ENCODE data around the gene TLR7.
A peak's percentile ranks its signal among the peaks of the same experiment; 100 is the strongest.

The TLR7 gene

DNA sequence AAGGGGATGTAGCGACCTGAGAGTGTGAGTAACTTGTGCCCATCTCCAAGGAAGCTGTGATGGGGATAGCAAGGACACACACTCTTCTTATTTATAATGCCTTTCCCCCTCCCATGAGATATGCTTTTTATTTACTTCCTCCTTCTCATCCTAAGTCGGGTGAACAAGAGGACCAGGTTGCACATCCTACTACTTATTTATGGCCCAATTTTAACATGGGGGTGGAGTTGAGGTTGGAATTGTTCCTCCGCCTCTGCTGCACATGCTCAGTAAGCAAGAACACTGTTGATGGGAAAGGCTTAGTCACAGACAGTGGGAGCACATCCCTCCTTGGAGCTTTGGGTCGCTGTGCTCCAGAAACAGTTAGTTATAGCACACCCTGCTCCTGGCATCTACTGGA lies 24.3 kb downstream of the TLR7 start:
- no peak for DNase-seq (ENCODE audit: low read depth in 2 of 2)

DNA sequence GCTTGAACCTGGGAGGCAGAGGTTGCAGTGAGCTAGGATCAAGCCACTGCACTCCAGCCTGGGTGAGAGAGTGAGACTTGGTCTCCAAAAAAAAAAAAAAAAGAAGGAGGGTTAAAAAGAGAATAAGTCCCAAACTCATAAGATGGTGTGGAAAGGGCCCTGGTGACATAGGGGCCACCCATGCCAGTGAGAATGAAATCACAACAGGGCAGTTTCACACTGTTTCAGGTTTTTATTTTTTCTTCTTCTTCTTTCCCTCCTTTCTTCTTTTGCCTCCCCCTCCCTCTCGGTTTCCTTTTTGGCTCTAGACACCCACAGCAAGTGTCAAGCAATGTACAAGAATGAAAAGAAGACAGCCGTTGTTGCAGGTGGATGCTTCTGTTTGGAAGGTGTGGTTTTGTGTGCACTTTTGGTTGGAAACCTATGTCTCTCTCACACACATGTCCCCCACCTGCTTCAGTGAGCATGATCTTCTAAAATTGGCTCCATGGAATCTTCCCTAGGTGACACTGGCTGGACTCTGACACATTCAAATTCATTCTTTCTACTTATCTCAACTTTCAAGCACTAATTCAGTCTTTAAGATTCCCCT lies 25.1 kb downstream of the TLR7 start:
- DNase-seq (ENCODE audit: low read depth in 2 of 2) = no peak

DNA sequence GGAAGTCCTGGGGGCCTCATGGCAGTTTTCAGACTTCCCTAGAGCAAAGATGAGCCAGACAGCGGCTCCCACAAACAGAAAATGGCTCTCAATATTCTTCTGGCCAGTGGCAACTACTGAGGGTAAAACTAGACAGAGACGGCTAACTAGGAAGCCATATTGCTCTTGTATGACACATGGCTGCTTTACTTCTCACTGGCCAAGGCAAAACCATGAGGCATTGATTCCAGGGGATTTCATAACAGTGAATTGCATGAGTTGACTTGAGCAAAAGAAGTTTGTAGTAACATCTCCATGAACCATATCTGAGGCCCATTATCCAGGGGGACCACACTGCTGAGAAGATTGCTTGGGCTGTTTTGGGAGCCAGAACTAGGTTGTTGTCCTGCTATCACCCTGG lies 25.8 kb downstream of the TLR7 start:
- DNase-seq (ENCODE audit: low read depth in 2 of 2) = no peak

DNA sequence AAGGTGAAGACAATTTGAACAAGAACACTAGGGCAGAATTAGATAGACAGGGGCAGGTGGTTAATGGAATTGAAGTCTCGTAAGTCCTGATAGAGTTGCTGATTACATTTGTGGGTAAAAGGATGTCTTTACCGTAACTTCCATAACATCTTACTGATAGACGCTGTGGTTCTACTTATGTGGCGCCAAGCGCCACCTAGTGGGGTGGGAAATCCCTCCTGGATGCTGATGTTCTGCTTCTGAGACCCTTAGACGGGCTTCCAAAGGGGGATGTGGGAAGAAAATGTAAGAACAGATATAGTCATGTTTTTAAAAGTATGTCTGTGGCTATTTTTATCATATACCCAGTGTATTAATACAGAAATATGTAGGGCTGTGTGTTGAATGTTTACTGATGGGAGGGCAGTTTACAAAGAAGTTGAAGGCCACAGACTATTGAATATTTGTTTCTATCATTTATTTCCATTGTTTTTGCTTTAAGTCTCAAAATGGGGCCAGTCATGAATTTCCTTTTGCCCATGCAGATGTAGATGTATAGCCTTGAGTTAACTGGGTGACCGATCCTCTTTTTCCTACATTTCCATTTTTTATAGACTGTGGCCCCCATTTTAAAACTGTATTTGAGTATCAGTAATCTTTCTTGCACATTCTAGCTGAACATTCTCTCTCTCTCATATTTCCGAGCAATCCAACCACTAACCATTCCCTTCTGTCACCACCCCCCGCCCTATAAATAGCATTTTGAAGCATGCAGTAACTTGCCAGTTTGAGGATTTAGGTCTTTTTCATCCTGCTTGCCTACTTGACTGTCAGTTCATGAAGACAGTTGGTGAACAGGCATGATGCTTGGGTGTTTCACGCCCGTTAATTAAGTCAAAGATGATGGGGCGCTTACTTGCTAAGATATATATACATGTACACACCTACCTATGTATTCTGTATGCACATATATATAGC lies 27.5 kb downstream of the TLR7 start:
- DNase-seq (ENCODE audit: low read depth in 2 of 2) = peak in 1 of 2 donors; percentile 1

DNA sequence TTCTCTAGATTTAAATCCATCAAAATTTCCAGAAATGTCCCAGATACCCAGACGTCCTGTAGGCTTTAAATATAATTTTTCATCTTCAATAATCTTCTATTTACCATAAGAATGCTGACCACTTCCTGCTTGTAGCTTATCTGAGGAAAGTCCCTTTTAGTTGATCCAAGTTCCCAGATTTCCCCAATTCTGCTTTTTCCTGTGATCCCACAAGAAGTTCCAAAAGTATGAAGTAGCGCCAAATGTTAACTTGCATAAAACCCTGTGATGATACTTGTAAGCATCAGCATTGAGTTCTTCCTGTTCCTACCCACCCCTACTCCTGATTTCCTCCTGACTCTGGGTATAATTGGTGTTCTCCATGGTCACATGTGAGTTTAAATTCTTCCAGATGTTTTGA lies 29.0 kb downstream of the TLR7 start:
- DNase-seq (ENCODE audit: low read depth in 2 of 2) = no peak

DNA sequence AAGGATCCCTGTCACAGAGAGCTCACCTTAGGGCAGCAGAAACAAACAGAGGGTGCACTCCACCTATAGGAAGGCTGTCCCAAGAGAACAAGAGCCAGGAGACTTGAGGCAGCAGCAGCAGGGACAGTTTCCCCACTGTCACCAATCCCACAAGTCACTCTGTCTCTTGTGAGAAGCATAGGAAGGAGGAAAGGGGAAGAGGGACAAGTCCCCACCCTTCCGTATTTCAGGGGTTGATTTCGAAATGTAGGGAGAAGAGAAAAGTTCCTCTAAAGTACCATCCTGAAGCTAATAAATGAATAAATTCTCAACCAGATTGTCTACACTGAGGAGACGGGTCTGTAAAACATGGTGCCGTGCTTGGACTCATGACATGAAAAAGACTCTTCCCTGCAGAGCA lies 30.1 kb downstream of the TLR7 start:
- no peak for DNase-seq (ENCODE audit: low read depth in 2 of 2)

DNA sequence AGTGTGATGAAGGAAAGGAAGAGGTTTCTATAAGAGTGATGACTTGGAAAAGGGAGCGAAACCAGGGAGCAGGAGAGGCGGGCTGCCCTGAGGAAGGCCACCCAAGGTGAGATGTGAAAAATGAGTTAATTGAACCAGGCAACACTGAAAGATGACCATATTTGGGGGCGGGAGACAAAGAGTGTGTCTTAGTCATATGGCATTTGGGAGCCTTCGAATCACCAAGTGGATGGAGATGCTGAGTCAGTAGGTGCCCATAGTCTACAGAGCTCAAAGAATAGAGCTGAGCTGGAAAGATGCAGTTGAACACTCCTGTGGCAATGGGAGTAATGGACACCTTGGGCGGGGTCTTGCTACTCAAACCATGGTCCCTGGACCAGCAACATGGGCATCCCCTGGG lies 31.2 kb downstream of the TLR7 start:
- DNase-seq (ENCODE audit: low read depth in 2 of 2) = no peak

DNA sequence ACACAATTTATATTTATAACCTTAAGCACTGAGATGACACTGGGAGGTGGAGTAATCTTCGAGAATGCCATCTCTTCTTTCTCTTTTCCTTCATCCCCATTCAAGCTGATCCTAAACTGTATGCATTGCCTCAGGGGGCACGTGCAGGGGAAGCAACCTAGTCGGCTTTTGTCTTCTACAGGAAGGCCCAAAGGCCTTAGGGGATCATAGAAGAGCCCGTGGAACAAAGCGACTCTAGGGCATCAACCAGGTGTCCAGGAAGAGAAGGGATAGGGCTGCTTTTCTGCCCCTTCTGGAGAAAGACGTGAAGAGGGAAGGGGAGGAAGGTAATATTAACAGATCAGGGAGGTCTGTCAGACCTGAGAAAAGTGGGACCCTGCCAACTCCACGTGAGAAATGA lies 32.6 kb downstream of the TLR7 start:
- DNase-seq (ENCODE audit: low read depth in 2 of 2) = no peak

DNA sequence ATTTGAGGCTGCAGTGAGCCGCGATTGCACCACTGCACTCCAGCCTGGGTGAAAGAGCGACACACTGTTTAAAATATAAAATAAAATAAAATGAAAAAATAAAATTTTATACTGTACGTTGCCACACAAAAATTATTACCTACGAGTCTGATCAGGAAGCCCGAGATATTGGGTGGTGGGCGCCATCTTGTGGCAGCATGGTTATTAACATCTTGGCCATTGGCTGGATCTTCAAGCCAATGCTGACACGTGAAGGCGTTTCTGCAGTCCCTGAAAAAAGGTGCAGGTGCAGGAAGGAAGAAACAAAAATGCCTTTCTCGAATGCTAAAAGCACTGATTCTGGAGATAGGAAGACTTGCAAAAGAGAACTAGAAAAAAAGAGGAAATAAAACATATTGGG lies 34.6 kb downstream of the TLR7 start:
- DNase-seq (ENCODE audit: low read depth in 2 of 2) = peak; percentile 24 to 35

DNA sequence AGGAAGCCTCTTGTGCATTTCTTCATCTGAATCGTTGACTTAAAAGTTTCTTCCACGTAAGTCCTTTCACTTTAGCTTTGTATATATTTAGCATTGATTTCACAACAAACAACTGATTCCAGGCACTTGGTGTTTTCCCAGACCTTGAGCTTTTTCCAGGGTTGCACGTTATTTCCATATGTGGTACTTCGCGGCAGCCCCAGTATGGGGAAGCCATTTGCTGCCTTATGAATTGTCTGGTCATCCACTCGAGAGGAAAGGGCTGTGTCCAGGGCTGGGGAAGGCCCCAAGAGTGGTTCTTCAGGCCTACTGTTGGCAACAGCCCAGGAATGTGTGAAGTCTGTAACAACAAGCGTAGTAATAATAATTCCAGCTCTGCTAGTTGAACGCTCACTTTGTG lies 36.8 kb downstream of the TLR7 start:
- no peak for DNase-seq (ENCODE audit: low read depth in 2 of 2)

DNA sequence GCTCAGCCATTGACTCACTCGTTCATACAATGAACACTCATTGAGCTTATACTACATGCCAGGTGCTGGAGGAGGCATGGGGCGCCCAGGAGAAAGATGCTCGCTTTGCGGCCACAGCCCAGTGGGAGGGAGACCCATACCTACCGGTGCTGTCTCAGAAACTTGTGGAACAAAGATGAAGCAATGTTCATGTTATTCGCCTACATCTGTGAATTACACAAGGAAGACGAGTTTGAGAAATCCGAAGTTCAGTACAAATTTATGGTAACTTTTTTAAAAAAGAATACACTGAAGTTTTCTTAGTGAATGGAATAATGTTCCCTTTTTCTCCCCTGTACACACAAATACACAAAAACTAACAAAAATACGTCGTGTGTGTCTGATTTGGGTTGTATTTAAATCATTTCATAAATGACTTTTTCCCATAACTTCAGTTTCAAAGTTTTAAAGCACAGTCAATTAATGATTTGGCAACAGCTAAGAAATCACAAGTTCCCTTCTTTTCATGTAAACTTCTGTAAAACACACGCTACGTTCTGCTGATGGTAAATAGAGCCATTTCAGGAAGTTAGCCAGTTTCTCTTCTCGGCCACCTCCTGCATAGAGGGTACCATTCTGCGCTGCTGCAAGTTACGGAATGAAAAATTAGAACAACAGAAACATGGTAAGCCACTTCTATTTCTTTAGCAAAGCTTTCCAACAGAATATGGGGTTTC lies 39.3 kb downstream of the TLR7 start, which contains the start of gene TLR8:
TLR8 (plus strand) TSS at position 575 of the 716 bp plus-strand sequence; CDS start at position 662, 87 bp downstream.
- DNase-seq (ENCODE audit: low read depth in 2 of 2) = no peak

DNA sequence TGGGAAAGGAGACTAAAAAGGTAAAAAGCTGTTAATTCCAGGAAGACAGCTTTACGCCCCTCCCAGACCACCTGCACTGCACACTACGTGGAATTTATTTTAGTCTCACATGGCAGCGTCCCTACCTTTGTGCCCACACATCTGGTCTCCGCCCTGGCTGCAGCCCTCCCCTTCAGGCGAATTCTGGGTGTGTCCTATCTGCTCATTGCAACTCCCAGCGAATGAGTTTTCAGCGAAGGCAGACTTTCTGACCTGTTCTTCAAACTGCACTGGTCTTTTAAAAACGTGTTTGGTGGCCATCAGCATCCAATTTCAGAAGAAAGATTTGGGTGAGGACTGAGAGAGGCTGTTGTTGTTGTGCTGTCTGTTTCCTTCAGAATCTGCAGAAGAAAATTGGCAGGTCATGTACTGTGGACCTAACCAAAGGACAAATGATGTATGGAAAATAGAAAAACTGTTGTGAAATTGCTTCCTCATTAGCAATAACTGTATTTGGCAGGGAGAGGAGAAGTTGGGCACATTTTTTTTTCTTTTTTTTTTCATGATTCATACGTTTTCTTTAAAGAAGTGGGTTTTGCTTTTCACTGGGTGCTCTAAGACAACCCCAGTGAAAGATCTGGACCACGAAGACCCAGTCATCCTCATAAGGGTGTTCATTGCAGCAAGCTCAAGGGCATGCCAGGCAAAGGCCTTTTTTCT lies 43.7 kb downstream of the TLR7 start:
- no peak for DNase-seq (ENCODE audit: low read depth in 2 of 2)

DNA sequence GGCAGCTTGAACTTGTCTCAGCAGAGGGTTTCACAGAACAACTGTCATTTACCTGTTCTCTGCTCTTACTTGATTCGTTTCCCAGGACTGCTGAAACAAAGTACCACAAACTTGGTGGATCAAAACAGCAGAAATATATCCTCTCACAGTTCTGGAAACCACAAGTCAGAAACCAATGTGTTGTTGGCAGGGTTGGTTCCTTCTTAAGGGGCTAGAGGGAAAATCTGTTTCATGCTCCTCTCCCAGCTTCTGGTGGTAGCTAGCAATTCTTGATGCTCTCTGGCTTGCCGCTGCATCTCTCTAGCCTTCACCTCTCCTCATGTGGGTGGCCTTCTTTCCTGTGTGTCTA lies 44.2 kb downstream of the TLR7 start:
- no peak for DNase-seq (ENCODE audit: low read depth in 2 of 2)

DNA sequence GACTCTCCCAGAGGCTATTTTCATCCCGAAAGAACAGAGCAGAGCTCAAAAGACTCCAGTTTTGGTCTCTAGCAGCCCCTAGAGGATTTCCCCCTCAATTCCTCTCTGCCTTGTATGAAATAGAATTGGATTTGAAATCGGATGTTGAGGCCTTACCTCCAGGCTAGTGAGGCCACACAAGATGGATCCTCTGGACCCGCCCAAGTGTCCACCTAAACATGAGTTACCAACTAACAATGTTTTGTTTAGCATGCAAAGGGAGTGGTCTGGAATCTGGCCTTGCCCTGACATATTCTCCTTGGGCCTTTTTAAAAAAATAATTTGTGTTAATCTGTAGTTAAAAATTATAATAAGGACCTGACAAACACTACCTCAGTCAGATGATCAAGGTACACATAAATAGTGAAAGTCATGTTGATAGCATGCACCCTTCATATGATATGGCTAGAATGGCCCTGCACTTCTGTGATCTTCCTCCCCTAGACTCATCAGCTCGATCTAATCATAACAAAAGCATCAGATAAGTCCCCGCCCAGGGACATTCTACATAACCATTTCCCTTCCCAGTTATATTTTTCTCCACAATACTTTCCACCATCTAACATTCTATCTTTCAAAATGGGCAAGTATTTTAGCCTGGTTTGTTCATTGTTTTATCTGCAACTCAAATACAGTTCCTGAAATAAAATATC lies 46.1 kb downstream of the TLR7 start:
- DNase-seq (ENCODE audit: low read depth in 2 of 2) = no peak

DNA sequence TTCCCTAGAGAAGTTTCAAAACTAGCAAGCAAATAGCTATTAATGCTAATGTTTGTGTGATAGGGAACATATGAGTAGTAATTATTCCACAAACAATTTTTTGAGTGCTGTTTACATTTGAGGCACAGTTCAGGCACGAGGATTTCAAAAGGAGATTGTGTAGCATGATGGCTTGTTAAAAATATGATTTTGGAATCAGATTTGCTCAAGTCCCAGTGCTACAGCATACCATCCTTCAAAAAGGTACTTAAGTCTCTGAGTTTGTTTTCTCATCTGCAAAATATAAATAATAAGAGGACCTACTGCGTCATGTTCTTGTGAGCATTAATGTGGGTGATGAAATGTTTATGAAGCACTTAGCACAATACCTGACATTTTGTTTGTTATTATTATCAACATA lies 50.9 kb downstream of the TLR7 start:
- DNase-seq (ENCODE audit: low read depth in 2 of 2) = no peak

DNA sequence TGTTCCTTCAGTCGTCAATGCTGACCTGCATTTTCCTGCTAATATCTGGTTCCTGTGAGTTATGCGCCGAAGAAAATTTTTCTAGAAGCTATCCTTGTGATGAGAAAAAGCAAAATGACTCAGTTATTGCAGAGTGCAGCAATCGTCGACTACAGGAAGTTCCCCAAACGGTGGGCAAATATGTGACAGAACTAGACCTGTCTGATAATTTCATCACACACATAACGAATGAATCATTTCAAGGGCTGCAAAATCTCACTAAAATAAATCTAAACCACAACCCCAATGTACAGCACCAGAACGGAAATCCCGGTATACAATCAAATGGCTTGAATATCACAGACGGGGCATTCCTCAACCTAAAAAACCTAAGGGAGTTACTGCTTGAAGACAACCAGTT lies 52.2 kb downstream of the TLR7 start:
- DNase-seq (ENCODE audit: low read depth in 2 of 2) = no peak

DNA sequence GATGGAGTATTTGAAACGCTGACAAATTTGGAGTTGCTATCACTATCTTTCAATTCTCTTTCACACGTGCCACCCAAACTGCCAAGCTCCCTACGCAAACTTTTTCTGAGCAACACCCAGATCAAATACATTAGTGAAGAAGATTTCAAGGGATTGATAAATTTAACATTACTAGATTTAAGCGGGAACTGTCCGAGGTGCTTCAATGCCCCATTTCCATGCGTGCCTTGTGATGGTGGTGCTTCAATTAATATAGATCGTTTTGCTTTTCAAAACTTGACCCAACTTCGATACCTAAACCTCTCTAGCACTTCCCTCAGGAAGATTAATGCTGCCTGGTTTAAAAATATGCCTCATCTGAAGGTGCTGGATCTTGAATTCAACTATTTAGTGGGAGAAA lies 52.7 kb downstream of the TLR7 start:
- no peak for DNase-seq (ENCODE audit: low read depth in 2 of 2)

DNA sequence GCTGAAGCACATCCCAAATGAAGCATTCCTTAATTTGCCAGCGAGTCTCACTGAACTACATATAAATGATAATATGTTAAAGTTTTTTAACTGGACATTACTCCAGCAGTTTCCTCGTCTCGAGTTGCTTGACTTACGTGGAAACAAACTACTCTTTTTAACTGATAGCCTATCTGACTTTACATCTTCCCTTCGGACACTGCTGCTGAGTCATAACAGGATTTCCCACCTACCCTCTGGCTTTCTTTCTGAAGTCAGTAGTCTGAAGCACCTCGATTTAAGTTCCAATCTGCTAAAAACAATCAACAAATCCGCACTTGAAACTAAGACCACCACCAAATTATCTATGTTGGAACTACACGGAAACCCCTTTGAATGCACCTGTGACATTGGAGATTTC lies 54.1 kb downstream of the TLR7 start:
- no peak for DNase-seq (ENCODE audit: low read depth in 2 of 2)

DNA sequence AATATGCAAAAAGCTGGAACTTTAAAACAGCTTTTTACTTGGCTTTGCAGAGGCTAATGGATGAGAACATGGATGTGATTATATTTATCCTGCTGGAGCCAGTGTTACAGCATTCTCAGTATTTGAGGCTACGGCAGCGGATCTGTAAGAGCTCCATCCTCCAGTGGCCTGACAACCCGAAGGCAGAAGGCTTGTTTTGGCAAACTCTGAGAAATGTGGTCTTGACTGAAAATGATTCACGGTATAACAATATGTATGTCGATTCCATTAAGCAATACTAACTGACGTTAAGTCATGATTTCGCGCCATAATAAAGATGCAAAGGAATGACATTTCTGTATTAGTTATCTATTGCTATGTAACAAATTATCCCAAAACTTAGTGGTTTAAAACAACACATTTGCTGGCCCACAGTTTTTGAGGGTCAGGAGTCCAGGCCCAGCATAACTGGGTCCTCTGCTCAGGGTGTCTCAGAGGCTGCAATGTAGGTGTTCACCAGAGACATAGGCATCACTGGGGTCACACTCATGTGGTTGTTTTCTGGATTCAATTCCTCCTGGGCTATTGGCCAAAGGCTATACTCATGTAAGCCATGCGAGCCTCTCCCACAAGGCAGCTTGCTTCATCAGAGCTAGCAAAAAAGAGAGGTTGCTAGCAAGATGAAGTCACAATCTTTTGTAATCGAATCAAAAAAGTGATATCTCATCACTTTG lies 55.2 kb downstream of the TLR7 start:
- no peak for DNase-seq (ENCODE audit: low read depth in 2 of 2)

DNA sequence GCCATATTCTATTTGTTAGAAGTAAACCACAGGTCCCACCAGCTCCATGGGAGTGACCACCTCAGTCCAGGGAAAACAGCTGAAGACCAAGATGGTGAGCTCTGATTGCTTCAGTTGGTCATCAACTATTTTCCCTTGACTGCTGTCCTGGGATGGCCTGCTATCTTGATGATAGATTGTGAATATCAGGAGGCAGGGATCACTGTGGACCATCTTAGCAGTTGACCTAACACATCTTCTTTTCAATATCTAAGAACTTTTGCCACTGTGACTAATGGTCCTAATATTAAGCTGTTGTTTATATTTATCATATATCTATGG lies 55.7 kb downstream of the TLR7 start:
- DNase-seq (ENCODE audit: low read depth in 2 of 2) = no peak

DNA sequence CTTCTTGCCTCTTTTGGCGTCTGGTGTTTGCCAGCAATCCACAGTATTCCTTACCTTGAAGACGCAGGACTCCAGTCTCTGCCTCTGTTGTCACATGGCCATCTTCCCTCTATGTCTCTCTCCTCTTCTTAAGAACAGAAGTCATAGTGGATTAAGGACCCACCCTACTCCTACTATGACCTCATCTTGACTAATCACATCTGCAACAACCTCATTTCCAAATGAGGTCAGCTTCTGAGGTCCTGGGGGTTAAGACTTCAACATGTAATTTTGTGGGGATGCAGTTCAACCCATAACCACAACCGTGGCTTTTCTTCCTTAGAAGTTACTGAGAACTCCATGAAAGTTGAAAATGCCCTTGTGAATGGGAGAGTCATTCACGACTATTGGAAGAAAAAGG lies 62.8 kb downstream of the TLR7 start:
- DNase-seq (ENCODE audit: low read depth in 2 of 2) = no peak
